ENCODE results near the gene ARID5A. TPM values are rescaled to one million over a fixed set of nuclear protein-coding genes. Genes with fewer than 3 reads are reported as not detected.

ARID5A gene
- total RNA-seq, 1 donor = 7.6 TPM

Other genes with a start within 250 kb of the ARID5A start
- gene SNRNP200, start 231.2 kb upstream of the ARID5A start, total RNA-seq = 42.7 and 44.2 TPM in 2 replicates
- 1.4 and 1.8 TPM in 2 replicates for gene ITPRIPL1, start 211.4 kb upstream of the ARID5A start, total RNA-seq
- gene NCAPH, start 201.0 kb upstream of the ARID5A start, total RNA-seq = 1.1 and 2.4 TPM in 2 replicates
- gene NEURL3, start 31.4 kb upstream of the ARID5A start, total RNA-seq = 0.29 TPM in 1 of 2 replicates, not detected in the other
- 46.9 and 50.3 TPM in 2 replicates for gene KANSL3, start 101.6 kb downstream of the ARID5A start, total RNA-seq
- gene FER1L5, start 106.0 kb downstream of the ARID5A start, total RNA-seq = 1.1 and 1.2 TPM in 2 replicates
- gene LMAN2L, start 203.3 kb downstream of the ARID5A start, total RNA-seq = 16.5 and 26.4 TPM in 2 replicates
- 5.0 and 5.1 TPM in 2 replicates for gene CNNM4, start 224.2 kb downstream of the ARID5A start, total RNA-seq